ENCODE data around the gene DACT1.

GRCh38 chr14:58620011-58620410 lies 17.8 kb upstream of the DACT1 start:
- TF ChIP-seq POLR2A (IDR thresholded peaks at IDR 0.05; ENCODE audit: low read depth, low read length) (no peak), POLR2AphosphoS5 (IDR thresholded peaks at IDR 0.05; ENCODE audit: low read depth, low read length) (no peak), PAX5 (IDR thresholded peaks at IDR 0.05; ENCODE audit: insufficient read depth, low read length, severe bottlenecking) (no peak)
